Measurements from ENCODE around the gene UBR4. TPM values are rescaled to one million over a fixed set of nuclear protein-coding genes. Genes with fewer than 3 reads are reported as not detected.
A peak's percentile ranks its signal among the peaks of the same experiment; 100 is the strongest.

Gene UBR4
- total and polyA plus RNA-seq, 10 of the 15 experiments (the other 5 are each of a cell fraction or from before 2014, with no cell fraction given), result 34.2 to 124 (median 56.2) TPM

DNA sequence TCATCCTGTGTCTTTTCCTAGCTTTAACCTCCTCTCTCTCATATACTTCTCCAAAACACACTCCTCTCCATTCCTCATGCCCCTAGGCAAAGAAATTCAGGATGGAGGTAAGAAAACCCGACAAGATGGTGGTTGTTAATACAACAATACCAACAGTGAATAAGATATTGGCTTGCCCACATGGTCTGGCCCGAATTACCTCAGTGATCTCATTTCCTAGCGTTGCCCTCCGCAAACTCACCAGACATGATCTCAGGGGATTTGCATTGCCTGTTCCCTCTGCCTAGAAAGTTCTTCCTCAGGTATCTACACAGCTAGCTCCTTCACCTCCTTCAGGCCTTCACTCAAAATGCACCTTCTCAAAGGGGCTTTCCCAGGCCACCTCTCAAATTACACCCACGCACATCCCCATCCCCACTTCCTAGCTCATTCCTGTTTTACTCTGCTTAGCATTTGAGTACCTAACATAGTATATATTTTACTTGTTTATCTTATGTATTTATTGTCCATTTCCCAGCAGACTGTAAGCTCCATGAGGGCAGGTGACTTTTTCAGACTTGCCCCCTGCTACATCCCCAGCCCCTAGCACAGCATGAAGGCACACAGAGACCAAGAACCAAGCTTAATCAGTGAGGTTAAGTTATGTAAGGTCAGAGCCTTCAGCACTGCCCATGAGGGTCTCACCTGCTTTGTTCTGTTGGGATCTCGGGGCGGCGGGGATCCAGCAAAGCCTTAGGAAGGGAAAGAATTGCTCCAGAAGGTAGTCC, 10.2 kb upstream of the UBR4 start:
- SMC1A ChIA-PET (ENCODE audit: uncharacterized antibody, unreplicated experiment), result interaction anchor here (1.2 to 1.5 kb wide), 2 partner anchors 9 to 55 kb away, joined by 3 to 5 read pairs; no protein-coding TSS in a partner anchor

DNA sequence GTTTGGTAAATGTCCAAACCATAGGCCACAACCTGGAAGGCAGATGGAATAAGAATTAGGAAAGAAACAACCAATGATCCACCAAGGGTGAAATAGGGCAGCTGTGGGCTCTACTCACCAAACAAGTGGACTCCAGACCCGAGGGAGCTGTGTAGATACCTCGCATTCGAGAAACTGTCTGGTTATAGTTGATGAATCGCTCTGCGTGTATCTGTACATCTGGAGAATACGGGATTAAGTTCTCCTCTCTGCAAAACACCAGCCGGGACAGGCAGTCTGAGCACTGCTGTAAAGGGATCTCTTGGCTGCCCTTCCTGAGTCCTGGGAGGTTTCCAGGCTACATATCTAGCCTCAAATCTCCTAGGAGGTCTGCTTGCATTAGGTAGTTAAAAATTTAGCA, 9.4 kb upstream of the UBR4 start:
- ChIA-PET RAD21 (ENCODE audit: unreplicated experiment) (no interaction called here), POLR2A (interaction anchor here (0.8 to 1.8 kb wide), 2 partner anchors 8 to 92 kb away, joined by 3 to 7 read pairs; partner anchors contain the start of genes AKR7A2 and SLC66A1), SMC1A (ENCODE audit: uncharacterized antibody, unreplicated experiment) (interaction anchor here (1.2 to 1.5 kb wide), 2 partner anchors 9 to 54 kb away, joined by 3 to 5 read pairs; no protein-coding TSS in a partner anchor), CTCF (no interaction called here)
- Histone ChIP-seq H4K20me1 (ENCODE audit: control insufficient read depth, insufficient read depth) (no peaks in the 10 kb centered on the region), H3K36me3 (ENCODE audit: control insufficient read depth in 2 of 2, insufficient read depth in 2 of 2, low read length in 1 of 2) (peaks cover 15 to 22% of the 10 kb centered on the region in 2 experiments), H2AFZ (ENCODE audit: control insufficient read depth, low read depth, low read length) (no peak overlapping the region), H3K4me2 (ENCODE audit: control insufficient read depth, insufficient read depth) (no peak overlapping the region), H3K27ac (ENCODE audit: control insufficient read depth, insufficient read depth) (no peak overlapping the region; the same call in 1 of the 2 replicates), H3K27me3 (replicated peaks in 1 of 2; ENCODE audit: control insufficient read depth in 2 of 2, insufficient read depth in 2 of 2, low read length in 1 of 2) (no peaks in the 10 kb centered on the region), H3K4me3 (no peak overlapping the region), H3K4me1 (ENCODE audit: control insufficient read depth, insufficient read depth, low read length) (no peaks in the 10 kb centered on the region), H3K79me2 (ENCODE audit: control insufficient read depth, insufficient read depth, low read length) (peaks cover 4% of the 10 kb centered on the region), H3K9ac (ENCODE audit: control insufficient read depth, insufficient read depth, low read length) (no peak overlapping the region), H3K9me3 (replicated peaks; ENCODE audit: control insufficient read depth, insufficient read depth, low read length) (no peaks in the 10 kb centered on the region)
- FAIRE-seq (no peak), ATAC-seq (no peak), DNase-seq (ENCODE audit: low read depth, low spot score) (no peak)
- intact Hi-C loops (cut with micrococcal nuclease; ENCODE audit: unreplicated experiment), result no loop called here
- in situ Hi-C loops (cut with MboI), result no loop called here
- WGBS (ENCODE audit: insufficient coverage, insufficient replicate concordance, low lambda C conversion rate, missing lambda C conversion rate), result 91% methylated on average over 7 of the region's 7 CpGs
- BruUV-seq (replicated peaks), result no TSS peak
- no peak for TF ChIP-seq POU2F2 (IDR thresholded peaks at IDR 0.05; ENCODE audit: borderline replicate concordance, low read depth, low read length)
- no peak for TF ChIP-seq EGR1 (IDR thresholded peaks at IDR 0.05; ENCODE audit: borderline replicate concordance in 1 of 2, low read depth in 2 of 2, low read length in 2 of 2)
- TF ChIP-seq, protein P1, sequence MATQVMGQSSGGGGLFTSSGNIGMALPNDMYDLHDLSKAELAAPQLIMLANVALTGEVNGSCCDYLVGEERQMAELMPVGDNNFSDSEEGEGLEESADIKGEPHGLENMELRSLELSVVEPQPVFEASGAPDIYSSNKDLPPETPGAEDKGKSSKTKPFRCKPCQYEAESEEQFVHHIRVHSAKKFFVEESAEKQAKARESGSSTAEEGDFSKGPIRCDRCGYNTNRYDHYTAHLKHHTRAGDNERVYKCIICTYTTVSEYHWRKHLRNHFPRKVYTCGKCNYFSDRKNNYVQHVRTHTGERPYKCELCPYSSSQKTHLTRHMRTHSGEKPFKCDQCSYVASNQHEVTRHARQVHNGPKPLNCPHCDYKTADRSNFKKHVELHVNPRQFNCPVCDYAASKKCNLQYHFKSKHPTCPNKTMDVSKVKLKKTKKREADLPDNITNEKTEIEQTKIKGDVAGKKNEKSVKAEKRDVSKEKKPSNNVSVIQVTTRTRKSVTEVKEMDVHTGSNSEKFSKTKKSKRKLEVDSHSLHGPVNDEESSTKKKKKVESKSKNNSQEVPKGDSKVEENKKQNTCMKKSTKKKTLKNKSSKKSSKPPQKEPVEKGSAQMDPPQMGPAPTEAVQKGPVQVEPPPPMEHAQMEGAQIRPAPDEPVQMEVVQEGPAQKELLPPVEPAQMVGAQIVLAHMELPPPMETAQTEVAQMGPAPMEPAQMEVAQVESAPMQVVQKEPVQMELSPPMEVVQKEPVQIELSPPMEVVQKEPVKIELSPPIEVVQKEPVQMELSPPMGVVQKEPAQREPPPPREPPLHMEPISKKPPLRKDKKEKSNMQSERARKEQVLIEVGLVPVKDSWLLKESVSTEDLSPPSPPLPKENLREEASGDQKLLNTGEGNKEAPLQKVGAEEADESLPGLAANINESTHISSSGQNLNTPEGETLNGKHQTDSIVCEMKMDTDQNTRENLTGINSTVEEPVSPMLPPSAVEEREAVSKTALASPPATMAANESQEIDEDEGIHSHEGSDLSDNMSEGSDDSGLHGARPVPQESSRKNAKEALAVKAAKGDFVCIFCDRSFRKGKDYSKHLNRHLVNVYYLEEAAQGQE (IDR thresholded peaks at IDR 0.05; ENCODE audit: low read depth, low read length), result no peak
- TF ChIP-seq RUNX3 (IDR thresholded peaks at IDR 0.05; ENCODE audit: low read length), result no peak
- no peak for TF ChIP-seq CHD4 (IDR thresholded peaks at IDR 0.05)
- TF ChIP-seq, protein P2, sequence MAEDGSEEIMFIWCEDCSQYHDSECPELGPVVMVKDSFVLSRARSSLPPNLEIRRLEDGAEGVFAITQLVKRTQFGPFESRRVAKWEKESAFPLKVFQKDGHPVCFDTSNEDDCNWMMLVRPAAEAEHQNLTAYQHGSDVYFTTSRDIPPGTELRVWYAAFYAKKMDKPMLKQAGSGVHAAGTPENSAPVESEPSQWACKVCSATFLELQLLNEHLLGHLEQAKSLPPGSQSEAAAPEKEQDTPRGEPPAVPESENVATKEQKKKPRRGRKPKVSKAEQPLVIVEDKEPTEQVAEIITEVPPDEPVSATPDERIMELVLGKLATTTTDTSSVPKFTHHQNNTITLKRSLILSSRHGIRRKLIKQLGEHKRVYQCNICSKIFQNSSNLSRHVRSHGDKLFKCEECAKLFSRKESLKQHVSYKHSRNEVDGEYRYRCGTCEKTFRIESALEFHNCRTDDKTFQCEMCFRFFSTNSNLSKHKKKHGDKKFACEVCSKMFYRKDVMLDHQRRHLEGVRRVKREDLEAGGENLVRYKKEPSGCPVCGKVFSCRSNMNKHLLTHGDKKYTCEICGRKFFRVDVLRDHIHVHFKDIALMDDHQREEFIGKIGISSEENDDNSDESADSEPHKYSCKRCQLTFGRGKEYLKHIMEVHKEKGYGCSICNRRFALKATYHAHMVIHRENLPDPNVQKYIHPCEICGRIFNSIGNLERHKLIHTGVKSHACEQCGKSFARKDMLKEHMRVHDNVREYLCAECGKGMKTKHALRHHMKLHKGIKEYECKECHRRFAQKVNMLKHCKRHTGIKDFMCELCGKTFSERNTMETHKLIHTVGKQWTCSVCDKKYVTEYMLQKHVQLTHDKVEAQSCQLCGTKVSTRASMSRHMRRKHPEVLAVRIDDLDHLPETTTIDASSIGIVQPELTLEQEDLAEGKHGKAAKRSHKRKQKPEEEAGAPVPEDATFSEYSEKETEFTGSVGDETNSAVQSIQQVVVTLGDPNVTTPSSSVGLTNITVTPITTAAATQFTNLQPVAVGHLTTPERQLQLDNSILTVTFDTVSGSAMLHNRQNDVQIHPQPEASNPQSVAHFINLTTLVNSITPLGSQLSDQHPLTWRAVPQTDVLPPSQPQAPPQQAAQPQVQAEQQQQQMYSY (CRISPR knock-in tag; IDR thresholded peaks at IDR 0.05), result no peak
- no peak for TF ChIP-seq CHD2 (IDR thresholded peaks at IDR 0.05; ENCODE audit: borderline replicate concordance, low read depth, low read length)

More for the DNA sequence above, 10.2 kb upstream of the UBR4 start:
- WGBS (ENCODE audit: insufficient coverage, insufficient replicate concordance, low lambda C conversion rate, missing lambda C conversion rate), result 81% methylated on average over 8 of the region's 8 CpGs
- no peak overlapping the region for H3K4me3 ChIP-seq
- ATAC-seq, result no peak
- TF ChIP-seq EGR1 (IDR thresholded peaks at IDR 0.05; ENCODE audit: borderline replicate concordance in 1 of 2, low read depth in 2 of 2, low read length in 2 of 2), result peak in 1 of 2 experiments; percentile 80; a peak in 2 of 3 replicates
- TF ChIP-seq ESRRA (IDR thresholded peaks at IDR 0.05; ENCODE audit: low read length), result no peak
- DNase-seq (ENCODE audit: low read depth, low spot score), result no peak
- peaks cover 1% of the 10 kb centered on the region for H3K79me2 ChIP-seq (ENCODE audit: control insufficient read depth, insufficient read depth, low read length)
- peaks cover 16 to 27% of the 10 kb centered on the region in 2 experiments for H3K36me3 ChIP-seq (ENCODE audit: control insufficient read depth in 2 of 2, insufficient read depth in 2 of 2, low read length in 1 of 2)
- H3K4me2 ChIP-seq (ENCODE audit: control insufficient read depth, insufficient read depth), result no peak overlapping the region
- in situ Hi-C loops (cut with MboI) (no loop called here), intact Hi-C loops (cut with micrococcal nuclease; ENCODE audit: unreplicated experiment) (no loop called here)
- H3K4me1 ChIP-seq (ENCODE audit: control insufficient read depth, insufficient read depth, low read length), result no peaks in the 10 kb centered on the region
- no TSS peak for BruUV-seq (replicated peaks)
- H2AFZ ChIP-seq (ENCODE audit: control insufficient read depth, low read depth, low read length), result no peak overlapping the region
- H4K20me1 ChIP-seq (ENCODE audit: control insufficient read depth, insufficient read depth), result no peaks in the 10 kb centered on the region
- H3K27me3 ChIP-seq (replicated peaks in 1 of 2; ENCODE audit: control insufficient read depth in 2 of 2, insufficient read depth in 2 of 2, low read length in 1 of 2), result no peaks in the 10 kb centered on the region
- H3K9me3 ChIP-seq (replicated peaks; ENCODE audit: control insufficient read depth, insufficient read depth, low read length), result no peaks in the 10 kb centered on the region
- FAIRE-seq, result no peak
- H3K9ac ChIP-seq (ENCODE audit: control insufficient read depth, insufficient read depth, low read length), result no peak overlapping the region
- ChIA-PET POLR2A (interaction anchor here (0.8 to 1.8 kb wide), 2 partner anchors 9 to 91 kb away, joined by 3 to 7 read pairs; partner anchors contain the start of genes AKR7A2 and SLC66A1), RAD21 (ENCODE audit: unreplicated experiment) (no interaction called here), CTCF (interaction anchor here (0.6 kb wide), 1 partner anchor 41 kb away, joined by 3 read pairs; no protein-coding TSS in a partner anchor)
- peak overlapping the region; percentile 22 for H3K27ac ChIP-seq (ENCODE audit: control insufficient read depth, insufficient read depth)

Data from GM12878 (cell line).